Esophagus muscularis mucosa (tissue), 4 donors: ENCODE results near the gene CDC123.

ENCODE experiments used
- CTCF ChIP-seq, 3 experiments: fragments of 200-600 bp in 2 of 3; fragments of 450-650 bp in 1 of 3; sonication (generic) in 2 of 3; IDR thresholded peaks; one replicate each; pipeline ENCODE4 v1.5.1; 2017 to 2019; ENCODE audit warnings: antibody characterized with exemption in 3 of 3, mild to moderate bottlenecking in 2 of 3, moderate library complexity in 1 of 3
- EP300 ChIP-seq: sonication (generic); formaldehyde crosslinking; IDR thresholded peaks from one replicate; pipeline ENCODE4 v1.6.1; 2017; ENCODE audit warnings: antibody characterized with exemption
- POLR2A ChIP-seq: fragments of 450-650 bp; IDR thresholded peaks from one replicate; pipeline ENCODE4 v1.6.1; 2017; ENCODE audit warnings: antibody characterized with exemption, moderate library complexity, mild to moderate bottlenecking, low read depth
- POLR2AphosphoS5 ChIP-seq, 2 donors: sonication (generic); formaldehyde crosslinking; IDR thresholded peaks; one replicate each; pipeline ENCODE4 v1.6.1; 2017; ENCODE audit warnings: antibody characterized with exemption in 2 of 2

GRCh38 chr10:12252882-12253546 is 57.0 kb downstream of the CDC123 start:
- TF ChIP-seq POLR2A (no peak), POLR2AphosphoS5 (IDR thresholded peaks at IDR 0.05) (no peak), EP300 (no peak), CTCF (IDR thresholded peaks at IDR 0.05) (peak in 1 of 3 experiments; percentile 10)
